Stimulated activated CD4-positive, alpha-beta T cell treated with anti-CD3 and anti-CD28 coated beads, Interleukin-4, amount 100 ng/mL, for 24 hours (primary cell): ENCODE results near the gene GALNT10.

Experiments used
- DNase-seq: peaks from one replicate; pipeline ENCODE4 v3.0.0-alpha.2; 2020

GALNT10 gene

DNA sequence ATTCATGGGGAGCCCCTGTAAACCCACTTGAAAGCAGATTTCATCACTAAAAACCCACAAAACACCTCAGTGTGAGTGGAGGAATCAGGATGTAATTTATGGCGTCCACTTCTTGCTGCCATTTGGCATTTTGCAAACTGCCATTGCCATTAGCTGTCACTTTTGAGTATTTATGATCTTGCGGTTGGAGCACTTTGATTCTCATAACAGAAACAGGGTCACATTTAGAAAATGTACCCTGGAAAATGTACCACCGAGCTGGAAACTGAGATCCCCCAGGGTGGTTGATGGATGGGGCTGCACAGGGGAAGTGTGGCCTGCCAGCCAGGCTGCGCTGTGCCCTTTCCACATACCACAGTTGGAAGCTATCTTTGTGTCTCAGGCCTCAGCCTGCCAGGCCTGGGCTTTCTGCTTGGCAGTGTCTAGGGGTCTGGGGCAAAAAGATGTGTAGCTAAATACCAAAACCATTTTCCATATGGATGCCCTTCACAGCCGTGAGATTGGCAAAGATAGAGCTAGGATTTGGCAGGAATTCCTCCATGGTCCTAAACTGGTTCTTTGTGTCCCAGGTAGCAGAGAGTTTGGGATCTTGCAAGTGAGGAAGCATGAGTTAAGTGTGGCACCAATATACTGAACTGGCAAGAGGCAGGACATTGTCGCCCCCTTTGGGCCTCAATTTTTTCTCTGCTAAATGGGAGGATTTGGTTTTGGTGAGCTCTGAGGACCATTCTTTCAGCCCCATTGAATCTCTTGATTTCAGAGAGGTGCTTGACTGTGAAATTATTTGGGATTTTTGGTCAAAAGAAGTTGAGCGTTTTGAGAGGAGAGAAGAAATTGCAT is 46.2 kb downstream of the GALNT10 start:
- DNase-seq: no peak

DNA sequence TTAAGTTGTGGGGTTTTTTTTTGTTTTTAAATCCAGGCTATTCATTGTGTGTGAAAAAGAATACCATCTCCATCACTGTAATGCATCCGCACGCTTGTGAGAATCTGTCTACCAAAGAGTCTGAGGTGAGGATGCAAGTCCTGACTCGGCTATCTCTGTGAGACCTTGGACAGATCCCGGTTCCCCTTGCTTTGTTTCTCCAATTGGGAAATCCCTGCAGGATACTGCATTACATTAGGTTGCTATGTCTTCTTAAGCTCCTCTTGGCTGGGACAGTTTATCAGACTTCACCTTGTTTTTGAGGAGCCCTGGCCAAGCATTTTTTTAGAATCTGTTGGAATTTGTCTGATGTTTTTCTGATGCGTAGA is 46.8 kb downstream of the GALNT10 start:
- no peak for DNase-seq

DNA sequence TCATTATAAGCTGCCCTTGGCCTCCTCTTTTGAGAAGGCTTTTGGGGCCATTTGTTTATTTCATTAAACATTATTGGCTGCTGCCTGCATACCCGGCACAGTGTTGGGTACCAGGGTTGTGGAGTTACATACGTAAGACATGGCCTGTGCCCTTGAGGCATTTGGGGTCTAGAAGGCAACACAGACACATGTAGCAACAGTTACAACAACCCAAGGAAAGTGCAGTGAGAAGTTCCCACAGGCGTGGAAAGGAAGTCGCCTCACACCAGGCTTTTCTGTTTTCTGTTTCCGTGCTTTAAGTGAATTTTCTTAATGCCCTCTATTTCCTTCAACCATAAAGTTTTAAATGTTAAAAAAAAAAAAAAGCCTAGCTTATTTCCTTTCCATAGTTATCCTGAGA is 47.4 kb downstream of the GALNT10 start:
- DNase-seq: no peak

DNA sequence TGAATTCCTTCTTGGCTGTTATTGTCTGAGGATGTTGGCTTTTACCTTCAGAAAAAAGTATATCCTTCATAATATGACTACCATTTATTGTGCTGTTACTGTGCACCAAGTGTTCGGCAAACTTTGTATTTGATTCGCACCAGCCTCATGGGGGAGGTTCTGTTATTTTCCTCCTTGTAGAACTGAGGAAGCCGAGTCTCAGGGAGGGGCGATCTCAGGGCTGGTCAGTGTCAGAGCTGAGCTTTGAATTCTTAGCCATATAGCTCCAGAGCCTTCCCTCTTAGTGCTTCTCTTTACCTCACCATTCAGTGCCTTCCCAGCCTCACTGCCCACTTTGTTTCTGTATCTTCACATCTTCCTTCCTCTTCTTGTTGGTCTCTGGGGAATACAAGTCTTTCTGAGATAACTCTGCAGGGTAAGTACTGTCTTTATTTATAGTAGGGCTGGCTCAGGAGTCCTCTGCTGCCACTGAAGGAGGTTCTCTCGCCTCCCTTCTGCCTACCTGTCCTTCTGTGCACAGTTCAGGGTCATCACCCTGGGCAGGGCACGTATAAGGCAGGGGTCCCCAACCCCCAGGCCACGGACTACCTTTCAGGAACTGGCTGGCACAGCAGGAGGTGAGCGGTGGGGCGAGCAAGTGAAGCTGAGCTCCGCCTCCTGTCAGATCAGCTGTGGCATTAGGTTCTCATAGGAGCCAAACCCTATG is 48.4 kb downstream of the GALNT10 start:
- no peak for DNase-seq

DNA sequence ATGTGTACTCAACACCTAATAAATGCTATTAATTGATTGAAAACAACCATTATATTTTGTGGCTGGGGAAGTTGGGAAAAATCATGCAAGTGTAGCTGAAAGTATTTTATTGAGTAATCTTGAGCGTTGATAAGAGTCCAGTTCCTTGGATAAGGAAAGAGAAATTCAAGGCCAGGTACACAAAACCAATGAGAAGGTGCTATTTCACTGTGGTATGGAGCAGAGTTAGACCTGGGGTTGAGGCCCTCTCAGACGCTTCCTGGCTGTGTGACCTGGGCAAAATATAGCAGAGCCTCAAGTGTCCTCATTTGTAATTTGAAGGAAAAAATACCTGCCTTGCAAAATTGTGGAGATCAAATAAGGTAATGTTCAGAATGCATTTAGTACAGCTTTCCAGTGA is 50.1 kb downstream of the GALNT10 start:
- no peak for DNase-seq

DNA sequence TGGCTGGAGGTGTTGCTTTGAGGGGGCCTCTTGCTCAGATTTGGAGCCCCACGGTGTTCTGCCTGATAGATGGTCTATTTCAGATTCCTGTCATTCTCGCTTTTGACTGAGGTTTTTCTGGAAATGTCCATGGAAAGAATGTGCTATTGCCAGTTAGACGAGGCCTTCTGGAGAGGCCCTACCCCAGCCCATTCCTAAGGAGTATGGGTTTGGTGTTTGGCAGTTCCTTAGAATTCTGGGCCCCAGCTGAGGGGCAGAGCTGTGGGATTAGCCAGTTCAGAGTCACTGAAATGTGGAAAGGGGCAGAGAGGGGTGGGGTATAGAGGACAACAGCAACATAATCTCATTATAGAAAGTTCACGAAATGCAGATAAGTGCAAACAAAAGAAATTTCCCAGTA is 50.5 kb downstream of the GALNT10 start:
- no peak for DNase-seq

DNA sequence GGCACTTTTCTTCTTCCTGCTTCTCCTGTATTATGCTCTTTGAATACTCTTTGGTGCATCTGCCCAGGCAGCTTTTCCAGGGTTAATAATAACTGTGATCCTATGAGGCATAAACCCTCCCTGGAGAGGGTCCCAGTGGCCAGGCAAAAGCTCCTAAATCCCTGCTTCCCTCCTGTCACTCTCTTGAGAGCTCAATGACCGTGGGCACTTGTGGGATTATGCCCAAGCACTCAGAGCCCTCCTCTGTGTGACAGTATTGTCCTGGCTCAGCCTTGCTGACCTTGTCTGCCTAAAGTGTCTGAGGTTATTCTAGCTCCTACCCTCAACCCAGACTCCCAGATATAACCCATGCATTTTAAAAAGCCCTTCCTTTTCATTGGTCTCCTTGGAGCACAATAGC is 51.9 kb downstream of the GALNT10 start:
- no peak for DNase-seq

DNA sequence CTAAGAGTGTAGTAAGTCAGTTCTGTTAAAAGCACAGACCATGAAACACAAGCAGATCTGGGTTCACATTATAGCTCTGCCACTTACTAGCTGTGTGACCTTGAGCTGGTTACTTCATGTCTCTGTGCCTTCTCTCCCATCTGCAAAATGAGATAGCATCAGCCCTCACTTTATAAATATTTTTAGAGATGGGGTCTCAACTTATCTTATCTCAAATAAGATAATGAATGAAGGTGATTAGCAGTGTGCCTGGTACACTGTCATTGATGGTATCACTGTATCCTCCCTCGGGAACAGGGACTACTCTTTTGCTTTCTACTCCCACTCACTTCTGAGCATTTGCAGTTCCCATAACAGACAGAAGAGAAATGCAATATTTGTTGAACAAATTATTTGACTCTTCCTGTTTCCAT is 52.4 kb downstream of the GALNT10 start:
- no peak for DNase-seq

DNA sequence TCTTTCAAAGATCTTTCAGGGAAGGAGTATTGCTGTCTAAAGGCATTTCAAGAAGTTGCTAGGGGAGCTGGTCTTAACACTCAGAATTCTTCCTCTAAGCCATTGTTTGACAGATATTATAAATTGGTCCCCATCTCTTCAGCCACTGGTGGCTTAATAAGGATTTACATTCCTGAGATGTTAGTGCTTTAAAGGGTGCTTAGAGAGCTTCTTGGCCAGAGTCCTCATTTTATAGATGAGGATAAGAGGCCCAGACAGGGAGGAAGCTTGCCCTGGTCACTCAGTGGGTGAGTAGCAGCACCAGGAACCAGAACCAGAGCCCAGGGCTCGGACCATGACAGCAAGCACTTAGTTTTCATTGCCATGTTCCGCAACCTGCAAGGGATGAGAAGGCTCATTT is 53.2 kb downstream of the GALNT10 start:
- DNase-seq: no peak

DNA sequence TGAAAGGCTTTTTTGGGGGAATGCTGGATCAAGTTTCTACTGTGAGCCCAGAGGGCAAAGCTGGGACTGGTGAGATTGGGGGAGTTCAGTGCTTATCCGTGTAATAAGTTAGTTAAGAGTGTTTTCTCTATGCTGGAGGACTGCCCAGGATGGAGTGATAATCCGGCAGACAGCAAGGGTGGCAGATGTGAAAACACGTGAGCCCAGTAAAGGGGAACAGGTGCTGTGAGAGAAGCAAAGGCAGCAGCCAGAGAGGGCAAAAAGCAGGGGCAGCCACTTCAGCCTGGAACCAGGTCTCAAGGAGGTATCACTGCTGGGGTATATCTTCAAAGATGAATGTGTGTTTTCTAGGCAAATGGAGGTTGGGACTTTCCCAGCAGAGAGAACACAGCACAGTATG is 53.9 kb downstream of the GALNT10 start:
- DNase-seq: no peak

DNA sequence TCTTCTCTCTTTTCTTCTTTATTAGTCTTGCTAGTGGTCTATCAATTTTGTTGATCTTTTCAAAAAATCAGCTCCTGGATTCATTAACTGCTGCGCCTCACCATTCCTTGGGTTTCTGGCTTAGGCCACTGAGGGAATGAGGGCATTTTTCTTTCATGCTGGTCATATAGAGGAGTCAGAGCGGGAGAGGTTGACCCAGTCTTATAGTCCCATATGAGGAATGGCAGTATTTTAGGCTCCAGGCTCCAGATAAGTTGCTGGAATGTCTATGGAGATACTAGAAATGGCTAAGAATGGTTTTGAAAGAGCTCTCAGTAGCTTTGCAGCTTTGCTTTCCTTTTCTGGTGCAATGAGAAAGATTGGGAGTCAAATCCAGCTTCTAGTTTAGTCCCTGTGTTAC is 58.2 kb downstream of the GALNT10 start:
- no peak for DNase-seq

DNA sequence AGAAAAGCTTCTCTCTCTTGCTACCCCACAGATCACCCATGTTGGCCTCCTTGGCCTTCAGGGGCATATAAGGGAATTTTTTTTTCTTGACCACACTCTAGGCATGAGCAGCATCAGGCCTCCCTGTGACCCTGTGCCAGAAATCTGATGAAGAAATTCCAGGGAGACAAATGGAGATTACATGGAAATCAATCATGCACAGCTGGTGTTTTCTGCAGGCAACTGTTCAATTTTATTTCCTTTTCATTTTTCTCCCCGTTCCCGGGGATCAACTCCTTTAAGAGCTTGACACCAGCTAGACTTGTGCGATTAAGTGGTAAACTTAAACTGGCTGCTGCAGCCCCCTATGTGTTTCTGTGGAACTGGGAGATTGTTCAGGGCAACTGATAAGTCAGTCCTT is 59.3 kb downstream of the GALNT10 start:
- DNase-seq: no peak

DNA sequence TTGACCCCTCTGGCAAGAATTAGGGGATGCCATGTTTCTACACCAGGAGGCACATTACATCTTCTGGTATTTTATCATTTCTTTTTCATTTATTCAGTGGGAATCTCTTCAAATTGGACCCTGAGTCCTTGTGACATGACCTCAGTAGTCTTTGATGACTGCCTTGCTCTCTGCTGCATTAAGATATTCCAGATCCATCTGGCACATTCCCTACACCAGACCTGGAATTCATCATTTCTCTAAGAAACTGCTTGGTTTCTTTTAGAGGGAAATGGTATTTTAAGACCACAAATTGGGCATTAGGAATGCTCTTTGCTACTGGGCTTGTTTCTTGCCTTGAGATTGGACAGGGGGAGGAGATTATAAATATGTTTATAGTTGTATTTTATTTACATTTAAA is 61.0 kb downstream of the GALNT10 start:
- no peak for DNase-seq

DNA sequence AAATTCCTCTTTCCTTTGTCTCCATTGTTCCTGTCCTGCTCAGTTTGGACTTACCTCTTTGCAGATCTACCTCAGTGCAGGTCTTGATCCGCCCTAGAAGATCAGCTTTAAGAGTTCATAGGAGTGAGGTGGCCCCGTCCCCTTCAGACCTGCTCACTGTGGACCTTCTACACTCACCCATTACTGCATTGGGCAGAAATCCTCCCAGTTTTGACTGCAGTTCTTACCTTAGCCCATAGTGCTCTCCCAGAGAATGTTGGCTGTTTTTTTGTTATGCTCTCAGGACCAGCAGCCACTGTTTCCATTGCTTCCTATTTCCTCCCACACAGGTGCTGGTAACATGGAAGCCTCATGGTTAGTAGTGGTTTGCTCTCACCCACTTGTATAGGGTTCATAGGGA is 63.3 kb downstream of the GALNT10 start:
- DNase-seq: no peak

DNA sequence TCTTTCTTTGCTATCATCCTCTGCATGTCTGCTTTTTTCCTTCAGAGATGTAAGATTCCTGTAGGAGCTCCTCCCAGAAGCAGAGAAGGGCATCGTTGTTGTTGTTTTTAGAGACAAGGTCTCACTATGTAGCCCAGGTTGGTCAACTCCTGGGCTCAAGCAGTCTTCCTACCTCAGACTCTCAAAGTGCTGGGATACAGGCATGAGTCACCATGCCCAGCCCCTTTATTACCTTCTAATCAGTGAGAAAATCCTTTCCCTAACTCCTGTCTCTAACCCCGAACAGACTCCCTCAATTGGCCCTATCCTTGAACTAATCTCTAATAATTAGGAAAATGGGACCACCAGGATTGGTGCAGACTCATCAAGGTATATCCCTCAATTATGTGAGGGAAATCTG is 64.4 kb downstream of the GALNT10 start:
- no peak for DNase-seq

DNA sequence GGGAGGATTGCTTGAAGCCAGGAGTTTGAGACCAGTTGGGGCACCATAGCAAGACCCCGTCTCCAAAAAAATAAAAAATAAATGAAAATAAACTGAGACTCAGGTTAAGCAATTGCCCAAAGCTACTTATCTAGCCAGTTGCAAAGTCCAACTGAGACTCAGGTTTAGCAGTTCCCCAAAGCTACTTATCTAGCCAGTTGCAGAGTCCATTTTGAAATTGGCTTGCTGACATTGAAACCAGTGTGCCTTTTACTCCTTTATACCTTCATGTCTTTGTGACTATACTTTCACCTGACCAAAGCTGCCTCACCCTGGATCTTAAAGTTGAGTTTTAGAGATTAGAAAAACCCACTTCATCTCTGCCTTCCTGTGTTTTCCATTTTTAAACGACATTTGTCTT is 66.5 kb downstream of the GALNT10 start:
- no peak for DNase-seq

DNA sequence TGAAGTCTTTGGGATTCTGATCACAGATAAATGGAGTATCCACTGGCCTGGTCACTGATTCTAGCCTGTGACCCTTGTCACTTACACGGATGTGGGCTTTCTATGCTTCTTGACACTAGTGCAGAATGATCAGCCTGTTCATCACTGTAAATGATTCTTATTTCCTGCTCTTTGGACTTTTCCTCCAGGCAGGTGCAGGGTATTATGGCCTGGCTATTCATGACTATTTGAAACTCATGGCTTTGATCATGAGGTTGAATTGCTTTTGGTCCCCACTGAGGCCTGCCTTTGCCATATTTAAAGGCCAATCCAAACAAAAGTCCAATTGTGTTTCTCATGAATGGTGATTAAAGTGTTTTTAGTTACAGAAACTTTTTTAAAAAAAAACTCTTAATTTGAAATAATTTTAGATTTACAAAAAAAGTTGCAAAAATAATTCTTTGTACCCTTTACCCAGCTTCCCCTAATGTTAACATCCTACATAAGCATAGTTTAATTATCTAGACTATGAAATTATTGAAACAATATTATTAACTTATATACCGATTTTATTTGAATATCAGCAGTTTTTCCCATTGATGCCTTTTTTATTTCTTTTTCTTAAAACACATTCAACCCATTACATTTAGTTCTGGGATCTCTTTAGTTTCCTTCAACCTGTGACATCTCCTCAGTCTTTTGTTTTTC is 68.1 kb downstream of the GALNT10 start:
- DNase-seq: no peak

DNA sequence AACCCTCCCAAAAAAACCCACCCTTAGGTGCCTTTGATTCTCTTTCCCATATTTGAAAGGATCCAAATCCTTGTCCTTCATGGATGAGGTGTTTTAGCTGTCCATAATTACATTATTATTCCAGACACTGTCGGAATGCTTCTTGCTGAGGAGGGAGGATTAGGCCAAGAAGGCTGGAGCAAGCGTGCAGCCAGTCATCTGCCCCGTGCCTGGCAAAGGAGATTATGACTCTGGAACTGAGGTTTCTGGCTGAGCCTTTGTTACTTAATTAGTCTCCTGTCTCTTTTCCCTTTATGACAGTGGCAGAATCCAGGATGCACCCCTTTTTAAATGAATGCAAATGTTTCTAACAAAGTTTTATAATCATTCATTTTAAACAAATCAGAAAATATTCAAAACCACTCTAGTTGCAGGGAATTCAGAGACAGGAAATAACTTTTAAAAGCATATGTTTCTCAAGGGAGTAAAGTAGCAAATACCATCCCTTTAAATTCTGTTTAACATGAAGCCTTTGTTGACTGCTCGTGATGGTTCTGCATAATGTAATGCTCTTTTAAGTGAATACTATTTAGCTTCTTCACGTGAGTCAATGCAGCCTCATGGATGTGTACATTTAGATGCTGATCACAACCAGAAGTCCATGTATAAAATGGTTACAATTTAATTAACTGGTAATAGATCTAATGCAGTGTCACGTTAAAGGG is 69.8 kb downstream of the GALNT10 start:
- no peak for DNase-seq

DNA sequence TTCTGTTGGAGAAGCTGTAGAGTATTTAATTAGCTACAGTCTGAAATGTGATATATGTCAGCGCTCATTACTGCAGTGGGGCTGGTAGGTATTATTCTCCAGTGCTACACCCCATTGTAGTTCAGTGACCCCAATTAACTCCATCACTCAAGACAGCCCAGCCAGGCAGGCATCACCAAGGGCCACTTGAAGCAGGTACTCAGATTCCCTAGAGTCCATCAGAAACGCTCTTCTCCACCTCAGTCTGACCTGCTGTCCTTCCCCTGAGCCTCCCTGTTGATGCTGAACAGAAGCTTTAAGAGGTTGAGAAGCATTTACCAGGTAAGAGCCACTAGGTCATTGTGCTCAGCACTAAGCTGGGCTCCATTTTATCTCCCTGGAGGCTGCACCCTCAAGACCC is 71.8 kb downstream of the GALNT10 start:
- no peak for DNase-seq

DNA sequence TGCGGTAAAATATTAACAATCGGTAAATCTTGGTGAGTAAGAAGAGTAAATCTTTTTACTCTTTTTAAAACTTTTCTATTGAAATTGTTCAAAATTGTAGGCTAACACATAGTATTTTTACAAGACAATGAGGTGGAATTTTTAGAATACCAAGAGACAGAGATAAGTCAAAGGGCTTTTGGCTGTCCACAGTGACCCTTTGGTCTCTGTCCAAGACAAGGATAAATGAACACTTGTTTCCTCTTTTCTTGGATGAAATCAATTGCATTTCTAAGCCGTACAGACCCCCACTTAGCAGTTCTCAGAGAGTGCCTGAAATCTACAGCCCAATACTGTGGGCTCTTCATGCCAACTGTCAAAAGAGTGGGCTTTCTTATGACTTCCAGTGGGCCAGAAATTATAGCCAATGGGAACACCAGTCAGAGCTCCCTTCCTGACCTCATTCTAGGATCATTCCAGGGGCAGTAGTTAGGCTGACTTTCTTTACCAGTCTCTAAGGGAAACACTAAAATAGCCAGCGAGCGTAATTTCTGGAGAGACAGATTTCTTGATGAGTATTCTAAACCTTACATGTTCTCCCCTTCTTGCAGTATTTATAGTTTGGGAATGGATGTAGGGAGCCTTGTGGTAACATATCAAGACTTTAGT is 74.1 kb downstream of the GALNT10 start:
- no peak for DNase-seq

DNA sequence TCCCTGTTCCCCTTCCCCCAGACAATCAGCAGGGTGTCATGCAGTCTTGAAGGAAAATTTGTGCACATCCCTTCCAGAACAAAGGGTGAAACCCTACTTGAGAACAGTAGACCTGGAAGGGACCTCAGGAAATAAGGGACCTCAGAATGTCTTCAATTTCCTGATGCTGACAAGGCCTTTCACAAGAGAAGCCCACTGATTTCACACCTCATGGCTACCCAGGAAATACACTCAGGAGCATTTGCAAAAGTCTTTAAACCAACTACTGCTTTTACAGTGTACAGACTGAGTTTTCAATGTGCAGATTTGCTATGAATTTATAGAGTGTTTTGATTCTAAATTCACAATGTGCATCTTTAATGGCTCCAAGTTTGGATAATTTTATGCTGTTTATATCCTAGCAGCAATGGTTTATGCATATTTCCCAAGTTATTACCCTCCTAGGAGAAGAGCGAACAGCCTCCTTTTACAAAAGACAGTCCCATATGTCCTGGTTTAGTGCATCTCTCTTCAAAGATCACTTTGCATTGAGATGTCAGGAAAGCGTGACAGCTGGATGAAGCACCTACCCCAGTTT is 74.8 kb downstream of the GALNT10 start:
- no peak for DNase-seq

DNA sequence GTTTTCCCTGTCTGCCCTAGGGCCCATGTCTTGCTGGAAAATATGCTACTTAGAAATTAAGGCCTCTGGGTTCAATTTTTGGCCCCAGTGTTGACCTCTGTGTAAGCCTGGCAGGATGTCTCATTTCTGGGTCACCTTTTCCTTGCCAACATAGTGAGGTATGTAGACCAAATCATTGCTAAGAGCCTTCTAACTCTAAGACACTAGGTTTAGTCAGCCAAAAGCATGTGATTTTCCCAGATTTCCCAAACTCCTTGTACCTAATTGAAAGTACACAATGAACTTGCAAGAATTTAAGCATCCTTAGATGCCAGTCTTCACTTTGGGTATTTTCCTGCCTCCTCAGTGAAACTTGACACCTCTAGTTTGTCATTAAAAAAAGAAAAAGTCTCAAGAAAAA is 77.0 kb downstream of the GALNT10 start:
- DNase-seq: no peak

DNA sequence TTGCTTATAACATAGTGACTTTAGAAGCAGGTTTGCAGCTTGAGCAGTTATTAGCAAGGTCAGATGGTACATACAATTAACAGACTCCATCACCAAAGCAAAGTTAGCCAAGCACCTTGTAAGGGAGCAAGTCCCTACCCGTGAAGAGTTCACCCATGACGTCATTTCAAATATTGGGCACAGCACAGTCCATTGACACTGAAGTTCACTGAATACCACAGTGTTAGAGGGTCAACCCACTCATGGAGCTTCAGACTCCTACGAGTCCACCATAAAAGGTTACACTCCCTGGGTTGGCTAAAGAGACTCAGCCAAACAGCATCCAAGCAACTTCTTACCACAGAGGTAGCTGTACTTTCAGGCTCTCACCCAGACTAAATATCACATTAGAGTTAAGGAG is 77.5 kb downstream of the GALNT10 start:
- DNase-seq: no peak
